Measurements from ENCODE around the gene CACNA1S. TPM values are rescaled to one million over a fixed set of nuclear protein-coding genes. Genes with fewer than 3 reads are reported as not detected.
A peak's percentile ranks its signal among the peaks of the same experiment; 100 is the strongest.

The CACNA1S gene
- total and polyA plus RNA-seq, 12 donors: under 0.01 to 0.09 (median 0.05) TPM; not detected in 7

DNA sequence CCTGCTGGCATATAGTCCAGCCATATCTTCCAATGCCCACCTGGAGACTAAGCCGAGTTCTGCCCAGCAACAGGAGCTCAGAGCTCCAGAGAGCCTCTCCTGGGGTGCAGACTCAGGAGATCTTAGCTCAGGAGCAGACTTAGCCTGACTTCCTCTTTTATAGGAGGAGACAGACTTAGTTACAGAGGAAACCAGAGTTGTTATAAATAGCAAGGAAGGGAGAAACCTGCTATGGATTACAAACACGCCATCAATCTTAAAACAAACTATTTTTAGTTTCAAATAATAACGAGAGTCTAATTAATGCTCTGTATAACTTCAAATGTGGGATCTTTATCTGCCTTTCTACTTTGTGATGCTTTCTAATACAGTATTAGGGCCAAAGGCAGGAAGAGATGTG is 85.4 kb downstream of the CACNA1S start:
- peak in 2 of 8 donors; percentile 25 to 38 for ATAC-seq
- Histone ChIP-seq H3K9me3 (no peaks in the 10 kb centered on the region), H3K36me3 (no peaks in the 10 kb centered on the region), H3K4me3 (no peak overlapping the region), H3K27ac (peak overlapping the region in 3 of 10 donors; percentile 7 to 20 (median 20)), H3K4me1 (peaks cover 3 to 66% (median 34%) of the 10 kb centered on the region in 9 donors), H3K27me3 (peaks cover 0 to 12% (median 4%) of the 10 kb centered on the region in 7 donors)
- DNase-seq: no peak
- 35 to 55% methylated on average over 3 of the region's 3 CpGs for WGBS, 2 donors
- intact Hi-C loops (cut with DNase I): no loop called here
- TF ChIP-seq, protein P1, sequence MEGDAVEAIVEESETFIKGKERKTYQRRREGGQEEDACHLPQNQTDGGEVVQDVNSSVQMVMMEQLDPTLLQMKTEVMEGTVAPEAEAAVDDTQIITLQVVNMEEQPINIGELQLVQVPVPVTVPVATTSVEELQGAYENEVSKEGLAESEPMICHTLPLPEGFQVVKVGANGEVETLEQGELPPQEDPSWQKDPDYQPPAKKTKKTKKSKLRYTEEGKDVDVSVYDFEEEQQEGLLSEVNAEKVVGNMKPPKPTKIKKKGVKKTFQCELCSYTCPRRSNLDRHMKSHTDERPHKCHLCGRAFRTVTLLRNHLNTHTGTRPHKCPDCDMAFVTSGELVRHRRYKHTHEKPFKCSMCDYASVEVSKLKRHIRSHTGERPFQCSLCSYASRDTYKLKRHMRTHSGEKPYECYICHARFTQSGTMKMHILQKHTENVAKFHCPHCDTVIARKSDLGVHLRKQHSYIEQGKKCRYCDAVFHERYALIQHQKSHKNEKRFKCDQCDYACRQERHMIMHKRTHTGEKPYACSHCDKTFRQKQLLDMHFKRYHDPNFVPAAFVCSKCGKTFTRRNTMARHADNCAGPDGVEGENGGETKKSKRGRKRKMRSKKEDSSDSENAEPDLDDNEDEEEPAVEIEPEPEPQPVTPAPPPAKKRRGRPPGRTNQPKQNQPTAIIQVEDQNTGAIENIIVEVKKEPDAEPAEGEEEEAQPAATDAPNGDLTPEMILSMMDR (IDR thresholded peaks at IDR 0.05): no peak

DNA sequence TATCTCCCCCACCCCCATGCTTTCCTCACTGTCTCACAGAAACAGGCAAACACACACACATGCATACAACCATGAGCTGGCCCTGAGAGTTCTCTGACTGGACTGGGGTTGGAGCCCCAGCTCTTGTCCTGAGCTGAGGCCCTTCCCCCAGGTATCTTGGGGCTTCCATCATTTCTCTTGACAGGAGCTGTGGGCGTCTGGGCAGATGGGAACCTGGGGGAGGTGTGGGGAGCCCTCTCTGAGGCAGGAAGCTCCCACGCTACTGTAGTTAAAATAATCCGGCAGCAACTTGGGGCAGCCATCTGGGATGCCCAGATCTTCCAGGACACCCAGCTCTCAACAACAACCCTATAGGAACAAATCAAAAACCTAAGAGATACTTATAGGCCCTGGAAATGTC is 86.0 kb downstream of the CACNA1S start:
- Histone ChIP-seq H3K4me1 (peaks cover 3 to 72% (median 34%) of the 10 kb centered on the region in 9 donors), H3K27me3 (peaks cover 0 to 15% (median 4%) of the 10 kb centered on the region in 7 donors), H3K9me3 (no peaks in the 10 kb centered on the region), H3K27ac (peak overlapping the region in 2 of 10 donors; percentile 7 to 20), H3K4me3 (no peak overlapping the region), H3K36me3 (no peaks in the 10 kb centered on the region)
- TF ChIP-seq, protein P1 (IDR thresholded peaks at IDR 0.05): no peak
- DNase-seq (no peak), ATAC-seq (no peak)
- 77 to 82% methylated on average over 3 of the region's 3 CpGs for WGBS, 2 donors
- intact Hi-C loops (cut with DNase I): no loop called here

DNA sequence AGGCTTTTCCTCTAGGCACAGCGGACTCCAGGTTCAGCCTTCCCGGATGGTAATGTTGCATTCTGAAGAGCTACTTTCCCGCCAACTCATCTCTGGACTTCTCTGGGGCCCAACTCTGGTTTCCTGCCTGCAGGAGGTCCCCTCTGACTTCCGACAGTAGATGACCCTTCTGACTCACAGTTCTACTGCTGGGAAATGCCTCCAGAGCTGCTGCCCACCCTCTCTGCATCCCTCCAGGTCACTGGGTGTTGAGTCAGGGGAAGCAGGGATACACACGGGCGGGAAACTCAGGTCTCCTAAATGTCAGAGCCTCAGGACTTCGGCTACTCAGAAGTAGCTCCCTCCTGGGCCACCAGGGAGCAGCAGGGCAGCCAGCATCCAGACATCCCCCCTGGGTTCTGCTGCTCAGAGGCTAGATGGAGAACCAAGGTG is 86.6 kb downstream of the CACNA1S start:
- ATAC-seq: no peak

DNA sequence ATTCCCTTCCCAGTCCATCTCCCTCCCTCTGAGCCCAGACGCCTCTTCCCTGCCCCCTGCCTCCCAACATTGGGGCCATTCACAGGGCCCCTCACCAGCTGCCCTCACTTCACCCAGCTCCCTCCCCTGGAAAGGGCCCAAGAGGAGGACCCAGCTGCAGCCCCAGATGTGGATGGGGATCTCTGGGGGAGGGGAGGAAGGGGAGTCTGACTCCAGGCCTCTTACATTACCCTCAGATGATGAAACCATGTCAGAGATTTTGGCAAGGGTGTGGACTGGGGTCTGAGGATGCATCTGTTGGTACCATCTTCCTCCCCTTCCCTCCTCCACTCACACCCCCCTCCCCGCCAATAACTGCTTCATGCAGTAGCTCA is 87.6 kb downstream of the CACNA1S start:
- intact Hi-C loops (cut with DNase I): no loop called here
- WGBS, 2 donors: 93 to 95% methylated on average over 2 of the region's 2 CpGs
- Histone ChIP-seq H3K36me3 (no peaks in the 10 kb centered on the region), H3K27me3 (peaks cover 0 to 15% (median 4%) of the 10 kb centered on the region in 7 donors), H3K4me3 (no peak overlapping the region), H3K27ac (no peak overlapping the region), H3K9me3 (no peaks in the 10 kb centered on the region), H3K4me1 (peaks cover 3 to 88% (median 34%) of the 10 kb centered on the region in 9 donors)
- no peak for ATAC-seq
- TF ChIP-seq, protein P1 (IDR thresholded peaks at IDR 0.05): no peak
- DNase-seq: no peak

More for the DNA sequence above, 86.6 kb downstream of the CACNA1S start:
- TF ChIP-seq, protein P1 (IDR thresholded peaks at IDR 0.05): peak in 4 of 9 donors; percentile 18 to 33 (median 26)
- Histone ChIP-seq H3K9me3 (no peaks in the 10 kb centered on the region), H3K4me3 (no peak overlapping the region), H3K36me3 (no peaks in the 10 kb centered on the region), H3K27ac (peak overlapping the region in 1 of 10 donors; percentile 20), H3K4me1 (peaks cover 3 to 79% (median 34%) of the 10 kb centered on the region in 9 donors), H3K27me3 (peaks cover 0 to 15% (median 4%) of the 10 kb centered on the region in 7 donors)
- WGBS, 2 donors: 79 to 84% methylated on average over 7 of the region's 7 CpGs
- intact Hi-C loops (cut with DNase I): no loop called here
- DNase-seq: no peak
